Neutrophil (primary cell): ENCODE results near the gene IL13RA2.

Experiments used
- H3K27ac ChIP-seq: fragments of 200-600 bp; sonication (generic); 2 replicates; pipeline ENCODE4 v1.5.1; 2016; ENCODE audit warnings: mild to moderate bottlenecking, moderate library complexity
- H3K27me3 ChIP-seq: fragments of 200-600 bp; sonication (generic); 2 replicates; pipeline ENCODE4 v1.6.0; 2016; ENCODE audit warnings: mild to moderate bottlenecking
- H3K36me3 ChIP-seq: fragments of 200-600 bp; sonication (generic); 2 replicates; pipeline ENCODE4 v1.5.1; 2017
- H3K4me1 ChIP-seq, 2 experiments: fragments of 200-600 bp in 1 of 2; sonication (generic) in 1 of 2; 1 replicate in 1 of 2; 2 replicates in 1 of 2; pipeline versions ENCODE4 v1.5.1 to v1.6.1; 2013 to 2016; ENCODE audit warnings: low read depth in 1 of 2, low read length in 1 of 2, mild to moderate bottlenecking in 1 of 2, moderate library complexity in 1 of 2; ENCODE audit not compliant: control insufficient read depth in 1 of 2, insufficient read depth in 1 of 2
- H3K4me3 ChIP-seq, 2 experiments: fragments of 200-600 bp in 1 of 2; sonication (generic) in 1 of 2; 1 replicate in 1 of 2; 2 replicates in 1 of 2; pipeline ENCODE4 v1.5.1; 2013 to 2016; ENCODE audit warnings: low read depth in 1 of 2, low read length in 1 of 2, mild to moderate bottlenecking in 1 of 2, moderate library complexity in 1 of 2
- H3K9me3 ChIP-seq: fragments of 200-600 bp; sonication (generic); 2 replicates; pipeline ENCODE4 v1.5.1; 2016
- TF ChIP-seq, protein P1 (sequence below): fragments of 200-600 bp; sonication (generic); IDR thresholded peaks from 2 replicates; pipeline ENCODE4 v1.5.1; 2016; ENCODE audit warnings: antibody characterized with exemption

IL13RA2 gene

GRCh38 chrX:115036029-115036428 lies 18.6 kb upstream of the IL13RA2 start:
- Histone ChIP-seq H3K9me3 (no peaks in the 10 kb centered on the region), H3K27me3 (no peaks in the 10 kb centered on the region), H3K27ac (no peak overlapping the region), H3K4me3 (no peak overlapping the region), H3K4me1 (no peaks in the 10 kb centered on the region), H3K36me3 (no peaks in the 10 kb centered on the region)
- TF ChIP-seq, protein P1, sequence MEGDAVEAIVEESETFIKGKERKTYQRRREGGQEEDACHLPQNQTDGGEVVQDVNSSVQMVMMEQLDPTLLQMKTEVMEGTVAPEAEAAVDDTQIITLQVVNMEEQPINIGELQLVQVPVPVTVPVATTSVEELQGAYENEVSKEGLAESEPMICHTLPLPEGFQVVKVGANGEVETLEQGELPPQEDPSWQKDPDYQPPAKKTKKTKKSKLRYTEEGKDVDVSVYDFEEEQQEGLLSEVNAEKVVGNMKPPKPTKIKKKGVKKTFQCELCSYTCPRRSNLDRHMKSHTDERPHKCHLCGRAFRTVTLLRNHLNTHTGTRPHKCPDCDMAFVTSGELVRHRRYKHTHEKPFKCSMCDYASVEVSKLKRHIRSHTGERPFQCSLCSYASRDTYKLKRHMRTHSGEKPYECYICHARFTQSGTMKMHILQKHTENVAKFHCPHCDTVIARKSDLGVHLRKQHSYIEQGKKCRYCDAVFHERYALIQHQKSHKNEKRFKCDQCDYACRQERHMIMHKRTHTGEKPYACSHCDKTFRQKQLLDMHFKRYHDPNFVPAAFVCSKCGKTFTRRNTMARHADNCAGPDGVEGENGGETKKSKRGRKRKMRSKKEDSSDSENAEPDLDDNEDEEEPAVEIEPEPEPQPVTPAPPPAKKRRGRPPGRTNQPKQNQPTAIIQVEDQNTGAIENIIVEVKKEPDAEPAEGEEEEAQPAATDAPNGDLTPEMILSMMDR = no peak

DNA sequence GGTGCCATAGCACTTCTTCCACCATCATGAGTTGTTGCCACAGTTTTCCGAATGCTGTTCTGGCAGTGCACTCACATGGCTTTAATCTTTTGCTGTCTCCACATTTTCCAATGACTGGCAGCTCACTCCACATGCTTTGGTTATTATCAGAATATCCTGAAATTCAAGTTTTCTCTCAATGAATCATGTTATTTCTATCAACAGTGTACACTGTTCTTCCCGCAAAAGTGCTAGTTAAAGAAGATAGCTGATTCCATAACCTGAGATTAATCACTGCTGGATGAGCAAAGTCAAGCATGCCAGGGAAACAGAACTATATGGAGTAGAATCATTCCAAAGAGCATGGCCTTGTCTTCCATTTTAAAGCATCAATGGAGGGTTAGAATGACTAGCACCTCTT lies 14.6 kb upstream of the IL13RA2 start:
- H3K27me3 ChIP-seq = no peaks in the 10 kb centered on the region
- TF ChIP-seq, protein P1 = no peak
- no peaks in the 10 kb centered on the region for H3K9me3 ChIP-seq
- H3K4me3 ChIP-seq = no peak overlapping the region
- no peak overlapping the region for H3K27ac ChIP-seq
- no peaks in the 10 kb centered on the region for H3K36me3 ChIP-seq
- no peaks in the 10 kb centered on the region for H3K4me1 ChIP-seq

DNA sequence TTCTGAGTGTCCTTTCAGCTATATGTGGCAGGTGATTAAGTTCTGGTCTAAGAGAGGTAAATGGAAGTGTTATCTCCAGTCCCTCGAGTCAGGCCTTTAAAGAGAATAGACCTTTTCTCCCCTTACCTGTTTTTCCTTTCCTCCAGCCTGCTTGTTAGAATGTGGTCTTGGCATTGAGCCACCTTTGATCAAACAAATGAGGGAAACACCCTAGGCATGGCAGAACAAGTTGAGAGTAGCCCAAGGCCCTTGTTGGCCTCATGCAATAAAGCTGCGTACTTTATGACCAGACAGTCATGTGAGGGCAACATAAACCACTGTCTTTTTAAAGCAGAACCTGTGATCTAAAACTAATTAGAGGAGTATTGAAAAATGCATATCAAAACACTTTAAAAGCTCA lies 13.2 kb upstream of the IL13RA2 start:
- Histone ChIP-seq H3K4me1 (no peaks in the 10 kb centered on the region), H3K4me3 (no peak overlapping the region), H3K27ac (no peak overlapping the region), H3K27me3 (no peaks in the 10 kb centered on the region), H3K36me3 (no peaks in the 10 kb centered on the region), H3K9me3 (no peaks in the 10 kb centered on the region)
- TF ChIP-seq, protein P1 = no peak

DNA sequence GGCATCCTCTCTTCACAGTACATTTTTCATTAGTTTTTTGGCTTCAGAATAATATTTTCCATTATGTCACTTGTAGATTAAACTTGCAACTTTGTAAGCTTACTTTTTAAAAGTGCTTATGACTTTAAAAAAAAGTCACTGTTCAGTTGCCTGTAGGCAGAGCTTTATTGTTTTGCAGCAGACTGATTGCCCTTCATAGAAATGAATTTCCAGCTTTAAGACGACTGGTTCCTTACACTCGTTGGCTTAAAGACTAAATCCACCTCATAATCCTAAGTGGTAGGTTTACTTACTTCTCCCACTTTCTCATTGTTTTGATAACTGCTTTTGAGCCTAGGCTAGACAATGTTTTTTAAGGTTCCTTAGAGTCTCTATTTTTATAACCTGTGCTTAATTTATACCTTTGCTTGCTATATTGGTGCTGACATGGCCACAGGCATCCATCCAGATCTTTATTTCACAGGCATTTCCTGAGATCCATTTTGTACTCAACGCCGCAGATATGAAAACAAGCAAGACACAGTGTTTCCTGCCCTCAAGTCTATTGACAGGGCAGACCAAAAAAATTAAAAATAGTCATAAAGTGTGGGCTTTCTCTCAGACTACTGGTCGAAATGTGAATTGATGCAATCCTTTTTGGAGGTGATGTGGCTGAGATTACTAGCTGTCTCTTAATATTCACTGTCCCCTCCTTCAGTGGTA lies 12.6 kb upstream of the IL13RA2 start:
- no peak overlapping the region for H3K27ac ChIP-seq
- no peaks in the 10 kb centered on the region for H3K4me1 ChIP-seq

DNA sequence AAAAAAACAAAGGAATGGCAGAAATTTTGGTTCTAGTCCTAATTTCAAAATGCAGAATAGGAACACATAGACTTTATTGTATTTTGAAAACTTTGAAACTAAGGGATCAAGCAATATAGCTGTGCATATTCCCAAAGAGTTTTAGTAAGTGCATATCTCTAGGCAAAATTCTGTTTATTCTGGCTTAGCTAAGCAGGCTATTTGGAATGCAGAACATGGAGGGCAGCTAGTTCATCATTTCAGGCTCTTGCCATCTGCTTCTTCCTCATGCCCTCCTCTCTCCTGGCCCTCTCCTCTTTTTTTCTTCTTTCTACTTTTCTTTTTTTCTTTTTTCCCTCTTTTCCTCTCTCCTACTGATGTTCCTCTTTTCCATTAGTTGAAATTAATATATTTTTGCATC lies 12.0 kb upstream of the IL13RA2 start:
- Histone ChIP-seq H3K4me3 (no peak overlapping the region), H3K36me3 (no peaks in the 10 kb centered on the region), H3K9me3 (no peaks in the 10 kb centered on the region), H3K4me1 (no peaks in the 10 kb centered on the region), H3K27me3 (no peaks in the 10 kb centered on the region), H3K27ac (no peak overlapping the region)
- TF ChIP-seq, protein P1 = no peak

More for the DNA sequence above, 12.6 kb upstream of the IL13RA2 start:
- Histone ChIP-seq H3K4me3 (no peak overlapping the region), H3K36me3 (no peaks in the 10 kb centered on the region), H3K9me3 (no peaks in the 10 kb centered on the region), H3K27me3 (no peaks in the 10 kb centered on the region)
- TF ChIP-seq, protein P1 = no peak
